ENCODE results near the gene ARVCF. TPM values are rescaled to one million over a fixed set of nuclear protein-coding genes. Genes with fewer than 3 reads are reported as not detected.

The ARVCF gene
- total and polyA plus RNA-seq, 2 donors (not counting 1 experiment from before 2014, with no cell fraction given), result 2.2 to 6.7 TPM

DNA sequence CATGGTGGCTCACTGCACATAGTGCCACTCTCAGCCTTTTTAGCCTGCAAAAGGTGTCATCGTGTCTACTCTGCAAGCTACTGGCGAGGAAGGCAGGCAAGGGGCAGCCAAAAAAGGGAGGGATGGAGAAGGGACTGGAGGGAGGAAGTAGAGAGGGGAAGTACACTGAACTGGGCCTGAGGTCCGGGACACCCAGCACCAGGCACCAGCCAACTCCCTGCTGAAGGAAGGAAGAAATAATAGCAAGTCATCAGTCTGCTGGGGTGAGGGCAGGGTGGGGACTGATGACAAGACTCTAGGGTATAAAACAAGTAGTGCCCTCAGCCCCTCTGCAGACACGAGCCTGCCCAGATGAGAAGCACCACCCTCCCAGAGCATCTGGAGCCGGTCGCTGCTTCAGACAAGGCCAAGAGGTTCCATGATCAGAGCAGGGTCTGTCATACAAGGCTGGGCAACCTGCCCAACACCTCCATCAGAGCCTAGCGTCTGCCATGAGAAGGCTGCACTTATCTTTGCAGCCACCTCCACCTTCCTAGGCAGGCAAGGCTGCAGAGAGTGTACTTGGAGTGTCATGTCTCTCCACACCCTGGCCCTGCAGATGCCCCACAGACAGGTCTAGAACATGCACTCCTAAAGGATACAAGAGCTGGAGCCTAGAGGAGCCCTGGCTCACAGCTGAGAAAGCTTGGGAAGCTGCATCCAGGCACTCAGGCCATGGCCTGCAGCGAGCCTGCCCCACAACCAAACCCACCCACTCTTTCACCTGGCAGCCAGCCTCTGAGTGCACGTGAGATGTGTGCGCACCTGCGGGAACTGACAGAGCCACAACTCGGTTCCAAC is 84.0 kb downstream of the ARVCF start:
- Histone ChIP-seq H3K4me2 (replicated peaks; ENCODE audit: low read depth, low read length, poor library complexity, severe bottlenecking) (no peak overlapping the region), H3K4me1 (ENCODE audit: control insufficient read depth in 2 of 2, insufficient read depth in 2 of 2, low read length in 2 of 2) (no peaks in the 10 kb centered on the region), H3K9me3 (ENCODE audit: control extremely low read depth in 1 of 3, control insufficient read depth in 2 of 3, insufficient read depth in 1 of 3, low read length in 2 of 3) (peaks cover 0 to 15% (median 4%) of the 10 kb centered on the region in 3 donors), H3K27ac (ENCODE audit: low read length in 2 of 2) (no peak overlapping the region), H3K36me3 (replicated peaks in 1 of 2; ENCODE audit: control extremely low read depth in 1 of 2, control insufficient read depth in 1 of 2, extremely low read depth in 1 of 2, insufficient read depth in 2 of 2, low read length in 1 of 2) (no peaks in the 10 kb centered on the region), H3K4me3 (ENCODE audit: control extremely low read depth in 1 of 5, extremely low read depth in 1 of 5, insufficient read depth in 1 of 5, low read depth in 2 of 5, low read length in 4 of 5) (no peak overlapping the region), H3K27me3 (replicated peaks in 1 of 4; ENCODE audit: control extremely low read depth in 1 of 4, control insufficient read depth in 3 of 4, insufficient read depth in 4 of 4, low read length in 3 of 4) (no peaks in the 10 kb centered on the region), H3K9ac (ENCODE audit: low read length) (no peak overlapping the region), H4K20me1 (ENCODE audit: control insufficient read depth, insufficient read depth, low read length, poor library complexity, severe bottlenecking) (no peaks in the 10 kb centered on the region), H3K79me2 (ENCODE audit: control insufficient read depth, insufficient read depth, low read length) (no peaks in the 10 kb centered on the region), H2AFZ (ENCODE audit: insufficient read depth, low read depth, low read length, poor library complexity, severe bottlenecking) (no peak overlapping the region)
- no peaks in the 10 kb centered on the region for H3K27me3 Mint-ChIP-seq
- intact Hi-C loops (cut with micrococcal nuclease), result no loop called here
- WGBS (ENCODE audit: insufficient coverage), result 47% methylated on average over 8 of the region's 12 CpGs
- ATAC-seq (ENCODE audit: low read depth) (no peak), DNase-seq (no peak)
- no peak overlapping the region for H3K27ac Mint-ChIP-seq
- H3K4me1 Mint-ChIP-seq, result no peaks in the 10 kb centered on the region
- no peak overlapping the region for H3K4me3 Mint-ChIP-seq
- ChIA-PET CTCF (no interaction called here), POLR2A (no interaction called here)
- no peaks in the 10 kb centered on the region for H3K9me3 Mint-ChIP-seq (ENCODE audit: insufficient read depth)
- no peak for TF ChIP-seq EZH2 (IDR thresholded peaks at IDR 0.05; ENCODE audit: borderline replicate concordance, insufficient read depth, low read depth, low read length, poor library complexity, severe bottlenecking)
- TF ChIP-seq, protein P1, sequence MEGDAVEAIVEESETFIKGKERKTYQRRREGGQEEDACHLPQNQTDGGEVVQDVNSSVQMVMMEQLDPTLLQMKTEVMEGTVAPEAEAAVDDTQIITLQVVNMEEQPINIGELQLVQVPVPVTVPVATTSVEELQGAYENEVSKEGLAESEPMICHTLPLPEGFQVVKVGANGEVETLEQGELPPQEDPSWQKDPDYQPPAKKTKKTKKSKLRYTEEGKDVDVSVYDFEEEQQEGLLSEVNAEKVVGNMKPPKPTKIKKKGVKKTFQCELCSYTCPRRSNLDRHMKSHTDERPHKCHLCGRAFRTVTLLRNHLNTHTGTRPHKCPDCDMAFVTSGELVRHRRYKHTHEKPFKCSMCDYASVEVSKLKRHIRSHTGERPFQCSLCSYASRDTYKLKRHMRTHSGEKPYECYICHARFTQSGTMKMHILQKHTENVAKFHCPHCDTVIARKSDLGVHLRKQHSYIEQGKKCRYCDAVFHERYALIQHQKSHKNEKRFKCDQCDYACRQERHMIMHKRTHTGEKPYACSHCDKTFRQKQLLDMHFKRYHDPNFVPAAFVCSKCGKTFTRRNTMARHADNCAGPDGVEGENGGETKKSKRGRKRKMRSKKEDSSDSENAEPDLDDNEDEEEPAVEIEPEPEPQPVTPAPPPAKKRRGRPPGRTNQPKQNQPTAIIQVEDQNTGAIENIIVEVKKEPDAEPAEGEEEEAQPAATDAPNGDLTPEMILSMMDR (IDR thresholded peaks at IDR 0.05), result no peak

DNA sequence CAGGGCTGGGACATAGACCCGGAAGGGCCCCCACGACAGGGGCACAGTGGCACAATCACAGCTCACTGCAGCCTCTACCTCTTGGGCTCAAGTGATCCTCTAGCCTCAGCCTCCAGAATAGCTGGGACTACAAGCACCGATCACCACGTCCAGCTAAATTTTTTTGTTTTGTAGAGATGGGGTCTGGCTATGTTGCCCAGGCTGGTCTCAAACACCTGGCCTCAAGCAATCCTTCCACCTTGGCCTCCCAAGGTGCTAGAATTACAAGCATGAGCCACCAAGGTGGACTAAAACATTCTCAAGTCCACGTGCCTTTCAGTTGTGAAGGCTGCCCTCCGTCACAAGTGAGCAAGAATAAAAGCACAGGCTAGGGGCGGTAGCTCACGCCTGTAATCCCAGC is 85.1 kb downstream of the ARVCF start:
- no peak overlapping the region for H2AFZ ChIP-seq (ENCODE audit: insufficient read depth, low read depth, low read length, poor library complexity, severe bottlenecking)
- H3K4me3 Mint-ChIP-seq, result no peak overlapping the region
- WGBS (ENCODE audit: insufficient coverage), result 98% methylated on average over 6 of the region's 8 CpGs
- no peaks in the 10 kb centered on the region for H3K27me3 ChIP-seq (replicated peaks in 1 of 4; ENCODE audit: control extremely low read depth in 1 of 4, control insufficient read depth in 3 of 4, insufficient read depth in 4 of 4, low read length in 3 of 4)
- no peaks in the 10 kb centered on the region for H4K20me1 ChIP-seq (ENCODE audit: control insufficient read depth, insufficient read depth, low read length, poor library complexity, severe bottlenecking)
- ChIA-PET CTCF (no interaction called here), POLR2A (no interaction called here)
- H3K9ac ChIP-seq (ENCODE audit: low read length), result no peak overlapping the region
- H3K4me2 ChIP-seq (replicated peaks; ENCODE audit: low read depth, low read length, poor library complexity, severe bottlenecking), result no peak overlapping the region
- no peaks in the 10 kb centered on the region for H3K27me3 Mint-ChIP-seq
- no peaks in the 10 kb centered on the region for H3K4me1 Mint-ChIP-seq
- H3K27ac ChIP-seq (ENCODE audit: low read length in 2 of 2), result no peak overlapping the region
- TF ChIP-seq, protein P1 (IDR thresholded peaks at IDR 0.05), result no peak
- no peak for TF ChIP-seq EZH2 (IDR thresholded peaks at IDR 0.05; ENCODE audit: borderline replicate concordance, insufficient read depth, low read depth, low read length, poor library complexity, severe bottlenecking)
- H3K27ac Mint-ChIP-seq, result no peak overlapping the region
- intact Hi-C loops (cut with micrococcal nuclease), result no loop called here
- no peaks in the 10 kb centered on the region for H3K79me2 ChIP-seq (ENCODE audit: control insufficient read depth, insufficient read depth, low read length)
- H3K9me3 ChIP-seq (ENCODE audit: control extremely low read depth in 1 of 3, control insufficient read depth in 2 of 3, insufficient read depth in 1 of 3, low read length in 2 of 3), result peaks cover 0 to 15% (median 4%) of the 10 kb centered on the region in 3 donors
- ATAC-seq (ENCODE audit: low read depth) (no peak), DNase-seq (no peak)
- H3K4me1 ChIP-seq (ENCODE audit: control insufficient read depth in 2 of 2, insufficient read depth in 2 of 2, low read length in 2 of 2), result no peaks in the 10 kb centered on the region
- H3K36me3 ChIP-seq (replicated peaks in 1 of 2; ENCODE audit: control extremely low read depth in 1 of 2, control insufficient read depth in 1 of 2, extremely low read depth in 1 of 2, insufficient read depth in 2 of 2, low read length in 1 of 2), result no peaks in the 10 kb centered on the region
- no peaks in the 10 kb centered on the region for H3K9me3 Mint-ChIP-seq (ENCODE audit: insufficient read depth)
- no peak overlapping the region for H3K4me3 ChIP-seq (ENCODE audit: control extremely low read depth in 1 of 5, extremely low read depth in 1 of 5, insufficient read depth in 1 of 5, low read depth in 2 of 5, low read length in 4 of 5)

All from B cell (primary cell).